Fibroblast of peridontal ligament (primary cell): ENCODE measurements around the gene CCDC83.
"Not testable (repeated sequence)": the region's sequence is repeated elsewhere in the genome, so short reads cannot be mapped to it uniquely, and the experiment has no call there.

Source experiments
- DNase-seq: peaks from one replicate; pipeline ENCODE4 v3.0.0-alpha.2; 2010; ENCODE audit errors: extremely low read depth

The CCDC83 gene

DNA sequence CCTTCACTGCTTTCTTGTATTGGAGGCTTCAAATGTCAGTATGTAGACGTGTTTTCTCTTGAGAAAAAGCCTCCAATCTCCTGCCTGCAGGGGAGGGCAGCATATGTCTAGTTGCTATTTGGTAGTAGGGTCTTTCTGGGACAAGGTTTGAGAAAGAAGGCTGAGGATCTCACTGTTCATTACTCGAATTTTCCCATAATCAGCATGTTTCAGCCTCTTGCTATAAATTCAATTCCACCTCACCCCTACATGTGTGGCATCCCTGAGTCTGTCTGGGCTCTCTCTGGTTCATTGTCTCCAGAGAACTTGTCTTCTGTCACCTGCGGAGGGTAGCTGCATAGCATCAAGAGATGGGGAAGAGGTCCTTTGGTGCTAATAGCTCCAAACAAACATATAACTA is 19.5 kb upstream of the CCDC83 start:
- no peak for DNase-seq

DNA sequence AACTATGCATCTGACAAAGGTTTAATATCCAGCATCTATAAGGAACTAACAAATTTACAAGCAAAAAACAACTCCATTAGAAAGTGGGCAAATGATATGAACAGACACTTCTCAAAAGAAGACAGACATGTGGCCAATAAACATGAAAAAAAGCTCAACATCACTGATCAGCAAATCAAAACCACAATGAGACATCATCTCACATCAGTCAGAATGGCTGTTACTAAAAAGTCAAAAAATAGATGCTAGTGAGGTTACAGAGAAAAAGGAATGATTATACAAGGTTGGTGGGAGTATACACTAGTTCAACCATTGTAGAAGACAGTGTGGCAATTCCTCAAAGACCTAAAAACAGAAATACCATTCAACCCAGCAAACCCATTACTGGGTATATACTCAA is 14.3 kb upstream of the CCDC83 start:
- not testable (repeated sequence) for DNase-seq

DNA sequence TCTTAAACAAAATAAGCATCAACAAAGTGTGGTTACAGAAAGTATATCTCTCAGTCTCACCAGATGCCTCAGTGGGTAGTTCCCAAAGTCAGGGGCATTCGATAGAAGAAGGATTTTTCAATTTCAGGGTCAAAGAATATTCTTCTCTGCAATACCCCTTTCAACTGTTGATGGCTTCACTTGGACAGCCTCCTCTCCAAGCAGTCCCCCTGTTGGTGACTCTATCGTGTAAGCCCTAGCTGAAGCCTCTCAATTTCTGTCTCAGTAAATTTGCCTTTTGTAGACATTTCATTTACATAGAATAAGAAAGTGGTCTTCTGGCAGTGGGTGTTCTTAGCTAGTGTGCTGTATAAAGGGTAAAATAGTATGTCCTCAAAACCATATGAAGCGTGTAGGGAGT is 11.3 kb upstream of the CCDC83 start:
- no peak for DNase-seq

DNA sequence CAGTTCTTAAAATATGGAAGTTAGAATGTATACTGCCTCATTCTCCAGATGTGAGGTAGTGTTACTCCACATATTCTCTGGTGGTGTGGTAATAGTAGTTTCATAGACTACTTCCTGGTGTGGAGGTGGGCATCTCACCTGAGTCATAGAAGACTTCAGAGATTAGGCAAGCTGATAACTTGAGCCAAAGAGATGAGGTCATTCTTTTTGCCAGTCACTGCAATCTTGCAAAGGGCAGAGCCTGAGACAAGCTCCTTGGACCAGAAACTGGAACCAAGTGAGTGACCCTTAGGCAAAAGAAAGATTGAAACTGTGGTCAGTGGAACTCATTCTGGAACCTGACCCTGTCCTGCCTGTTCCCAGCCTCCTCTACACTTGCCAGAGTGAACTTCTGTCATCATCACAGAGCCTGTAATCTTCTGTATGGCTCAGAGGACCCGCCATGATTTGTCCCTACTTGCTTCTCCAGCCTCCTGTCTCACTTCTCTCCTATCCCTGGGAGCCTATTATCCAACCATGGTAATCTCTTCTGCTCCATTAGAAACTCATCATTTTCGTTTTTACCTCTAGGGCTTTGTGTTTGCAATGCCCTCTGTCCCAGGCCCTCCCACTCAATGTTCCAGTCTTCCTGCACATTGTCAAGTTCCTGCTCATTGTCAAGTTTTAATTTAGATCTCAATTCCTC is 10.6 kb upstream of the CCDC83 start:
- peak; percentile 41 for DNase-seq

DNA sequence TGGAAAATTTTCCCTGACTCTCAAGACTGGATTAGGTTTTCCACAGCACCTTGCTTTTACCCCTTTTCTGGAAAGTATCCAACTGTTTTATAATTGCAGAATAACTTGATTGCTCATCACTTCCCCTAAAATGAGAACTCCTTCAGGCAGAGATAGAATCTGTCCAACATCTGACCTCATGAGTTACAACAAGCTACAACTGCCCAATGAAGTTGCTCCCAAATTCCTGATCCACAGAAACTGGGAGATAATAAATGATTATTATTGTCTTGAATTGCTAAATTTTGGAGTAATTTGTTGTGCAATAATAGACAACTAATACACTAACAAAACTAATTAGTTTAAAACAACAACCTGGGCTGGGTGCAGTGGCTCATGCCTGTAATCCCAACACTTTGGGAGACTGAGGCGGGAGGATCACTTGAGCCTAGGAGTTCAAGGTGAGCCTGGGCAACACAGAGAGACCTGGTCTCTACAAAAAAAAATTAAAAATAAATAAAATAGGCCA is 10.0 kb upstream of the CCDC83 start:
- DNase-seq: no peak

DNA sequence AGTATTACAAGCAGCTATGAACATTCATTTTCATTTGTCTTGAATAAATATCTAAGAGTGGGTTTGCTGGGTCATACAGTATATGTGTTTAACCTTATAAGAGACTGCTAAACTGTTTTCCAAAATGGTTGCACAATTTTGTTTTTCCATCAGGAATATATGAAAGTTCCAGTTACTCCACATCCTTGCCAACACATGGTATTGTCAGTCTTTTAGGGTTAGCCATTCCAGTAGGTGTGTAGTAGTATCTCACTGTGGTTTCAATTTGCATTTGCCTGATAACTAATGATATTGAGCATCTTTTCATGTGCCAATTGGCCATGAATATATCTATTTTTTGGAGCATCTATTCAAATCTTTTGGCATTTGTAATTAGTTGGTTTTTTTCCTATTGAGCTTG is 7.7 kb upstream of the CCDC83 start:
- DNase-seq: no peak

DNA sequence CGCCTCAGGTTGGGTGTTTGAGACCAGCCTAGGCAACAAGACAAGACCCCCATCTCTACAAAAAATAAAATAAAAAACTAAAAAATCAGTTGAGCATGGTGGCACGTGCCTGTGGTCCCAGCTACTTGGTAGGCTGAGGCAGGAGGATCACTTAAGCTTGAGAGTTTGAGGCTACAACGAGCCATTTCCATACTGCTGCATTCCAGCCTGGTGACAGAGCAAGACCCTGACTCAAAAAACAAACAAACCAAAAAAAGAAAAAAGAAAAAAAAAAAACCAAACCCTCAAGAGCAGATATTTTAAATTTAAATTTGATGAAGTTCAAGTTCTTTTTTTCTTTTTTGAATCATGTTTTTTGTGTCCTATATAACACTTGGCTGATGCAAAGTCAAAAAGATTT is 7.2 kb upstream of the CCDC83 start:
- no peak for DNase-seq

DNA sequence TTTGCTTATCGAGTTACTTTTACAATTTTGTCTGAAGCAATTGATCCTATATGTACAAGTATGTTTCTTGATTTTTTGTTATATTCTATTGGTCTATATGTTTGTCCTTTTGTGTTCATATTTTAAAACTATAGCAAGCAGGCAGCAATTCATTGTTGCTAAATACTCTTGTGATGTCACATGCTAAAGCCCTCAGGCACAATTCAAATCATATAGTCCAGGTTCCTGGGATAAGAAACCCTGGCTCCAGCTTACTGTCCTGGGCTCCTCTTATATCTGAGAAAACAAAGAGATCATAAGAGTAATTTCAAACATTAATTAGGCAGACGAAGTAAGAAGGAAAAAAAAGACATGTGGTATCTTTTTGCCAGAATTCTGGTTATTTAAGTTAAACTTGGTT is 6.6 kb upstream of the CCDC83 start:
- DNase-seq: no peak

DNA sequence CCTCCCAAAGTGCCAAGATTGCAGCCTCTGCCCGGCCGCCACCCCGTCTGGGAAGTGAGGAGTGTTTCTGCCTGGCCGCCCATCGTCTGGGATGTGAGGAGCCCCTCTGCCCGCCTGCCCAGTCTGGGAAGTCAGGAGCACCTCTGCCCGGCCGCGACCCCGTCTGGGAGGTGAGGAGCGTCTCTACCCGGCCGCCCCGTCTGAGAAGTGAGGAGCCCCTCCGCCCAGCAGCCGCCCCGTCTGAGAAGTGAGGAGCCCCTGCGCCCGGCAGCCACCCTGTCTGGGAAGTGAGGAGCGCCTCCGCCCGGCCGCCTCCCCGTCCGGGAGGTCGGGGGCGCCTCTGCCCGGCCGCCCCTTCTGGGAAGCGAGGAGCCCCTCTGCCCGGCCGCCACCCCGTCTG is 2.4 kb upstream of the CCDC83 start:
- DNase-seq: not testable (repeated sequence)

DNA sequence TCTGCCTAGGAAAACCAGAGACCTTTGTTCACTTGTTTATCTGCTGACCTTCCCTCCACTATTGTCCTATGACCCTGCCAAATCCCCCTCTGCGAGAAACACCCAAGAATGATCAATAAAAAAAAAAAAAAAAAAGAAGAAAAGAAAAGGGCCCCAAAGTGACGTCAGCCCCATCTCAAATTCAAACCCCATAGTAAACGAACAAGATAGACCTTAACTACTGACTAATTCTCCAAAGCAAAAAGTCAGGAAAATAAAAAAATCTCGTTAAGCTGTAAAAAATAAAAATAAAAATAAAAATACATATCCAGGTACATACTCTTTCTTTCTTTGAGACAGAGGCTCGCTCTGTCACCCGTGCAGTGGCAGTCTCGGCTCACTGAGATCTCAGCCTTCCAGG is 1.6 kb upstream of the CCDC83 start:
- DNase-seq: not testable (repeated sequence)

DNA sequence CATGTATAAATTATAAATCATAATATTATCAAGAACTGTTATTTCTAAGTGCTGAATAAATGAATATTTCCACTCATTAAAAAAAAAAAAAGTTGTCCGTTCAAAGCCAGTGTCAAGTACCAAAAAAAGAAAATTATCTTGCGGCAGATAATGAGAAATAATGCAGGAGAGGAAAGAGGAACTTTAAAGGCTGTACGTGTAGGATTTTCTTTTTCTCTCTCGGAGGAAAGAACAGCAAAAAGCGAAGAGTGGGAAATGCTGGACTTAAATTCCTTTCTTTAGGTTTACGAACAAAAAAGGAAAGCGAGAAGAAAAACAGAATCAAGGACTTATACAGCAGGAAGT is 999 bp upstream of the CCDC83 start:
- no peak for DNase-seq

DNA sequence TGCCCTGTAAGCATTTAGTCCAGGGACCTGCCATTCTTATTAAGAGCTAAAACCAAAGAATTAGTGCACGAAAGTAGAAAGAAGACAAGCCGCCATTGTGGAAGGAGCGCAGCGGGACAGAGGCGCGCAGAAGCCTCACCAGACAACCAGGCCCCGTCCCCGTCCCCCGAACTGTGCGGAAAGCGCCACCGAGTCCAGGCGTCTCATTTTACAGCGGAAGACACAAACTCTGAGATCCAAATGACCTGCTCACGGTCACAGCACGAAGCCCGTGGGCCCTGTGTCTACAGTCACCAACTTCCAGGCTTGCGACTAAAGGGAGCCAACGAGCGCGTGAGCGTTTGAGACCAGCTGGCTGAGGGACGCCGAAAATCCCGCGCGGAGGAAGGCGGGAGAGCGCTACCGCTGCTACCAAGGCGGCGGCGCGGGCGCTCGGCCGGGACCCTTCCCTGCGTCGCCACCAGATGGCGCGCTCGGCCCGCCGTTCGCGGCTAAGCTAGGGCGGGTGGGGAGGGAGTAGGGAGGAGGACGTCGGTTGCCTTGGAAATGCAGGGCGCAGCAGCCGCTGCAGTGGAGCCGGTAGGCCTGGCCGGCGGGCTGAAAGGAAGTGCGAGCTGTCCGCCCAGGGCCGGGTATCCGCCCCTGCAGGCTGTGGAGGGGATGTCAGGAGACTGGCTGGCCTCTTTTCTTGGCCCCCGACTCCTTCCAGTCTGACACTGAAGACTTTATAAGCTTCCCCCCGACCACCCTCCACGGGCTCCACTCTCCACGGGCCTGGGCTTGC is 434 bp upstream of the CCDC83 start:
- peak; percentile 84 for DNase-seq

DNA sequence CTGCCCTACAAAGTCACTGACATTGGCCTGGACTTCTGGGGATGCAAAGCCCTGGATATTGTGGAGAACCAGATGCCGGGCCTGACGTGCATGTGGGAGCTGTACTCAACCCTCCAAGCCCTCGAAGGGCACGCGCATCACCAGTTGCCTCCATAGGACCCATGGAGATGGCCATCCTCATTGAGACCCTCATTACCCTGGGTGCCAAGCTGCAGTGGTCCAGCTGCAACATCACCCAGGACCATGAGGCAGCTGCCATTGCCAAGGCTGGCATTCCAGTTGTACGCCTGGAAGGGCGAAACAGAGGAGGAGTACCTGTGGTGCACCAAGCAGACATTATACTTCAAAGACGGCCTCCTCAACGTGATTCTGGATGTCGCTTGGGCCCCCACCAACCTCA is 1.9 kb downstream of the CCDC83 start:
- no peak for DNase-seq

DNA sequence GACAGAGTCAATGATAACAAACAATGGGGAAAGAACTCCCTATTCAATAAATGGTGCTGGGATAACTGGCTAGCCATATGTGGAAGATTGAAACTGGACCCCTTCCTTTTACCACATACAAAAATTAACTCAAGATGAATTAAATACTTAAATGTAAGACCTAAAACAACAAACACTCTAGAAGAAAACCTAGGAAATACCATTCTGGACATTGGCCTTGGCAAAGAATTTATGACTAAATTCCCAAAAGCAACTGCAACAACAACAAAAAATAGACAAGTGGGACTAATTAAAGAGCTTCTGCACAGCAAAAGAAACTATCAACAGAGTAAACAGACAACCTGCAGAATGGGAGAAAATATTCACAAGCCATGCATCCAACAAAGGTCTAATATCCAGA is 4.4 kb downstream of the CCDC83 start:
- DNase-seq: not testable (repeated sequence)

DNA sequence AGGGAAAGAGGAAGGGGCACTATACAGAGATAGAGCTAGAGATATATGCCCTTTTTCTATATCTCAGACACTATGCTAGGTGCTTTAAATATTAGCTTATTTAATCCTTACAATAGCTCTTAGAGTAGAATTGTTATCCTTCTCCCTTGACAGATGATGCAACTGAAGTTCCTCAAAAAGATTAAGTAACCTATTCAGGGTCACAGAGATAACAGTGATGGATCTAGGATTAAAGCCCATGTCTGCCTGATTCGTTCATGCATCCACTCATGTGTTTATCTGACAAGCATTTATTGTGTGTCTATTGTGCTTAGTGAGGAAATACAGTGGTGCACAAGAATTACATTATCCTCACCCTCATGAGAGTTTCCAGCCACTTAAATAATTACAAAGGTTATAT is 8.7 kb downstream of the CCDC83 start:
- no peak for DNase-seq

DNA sequence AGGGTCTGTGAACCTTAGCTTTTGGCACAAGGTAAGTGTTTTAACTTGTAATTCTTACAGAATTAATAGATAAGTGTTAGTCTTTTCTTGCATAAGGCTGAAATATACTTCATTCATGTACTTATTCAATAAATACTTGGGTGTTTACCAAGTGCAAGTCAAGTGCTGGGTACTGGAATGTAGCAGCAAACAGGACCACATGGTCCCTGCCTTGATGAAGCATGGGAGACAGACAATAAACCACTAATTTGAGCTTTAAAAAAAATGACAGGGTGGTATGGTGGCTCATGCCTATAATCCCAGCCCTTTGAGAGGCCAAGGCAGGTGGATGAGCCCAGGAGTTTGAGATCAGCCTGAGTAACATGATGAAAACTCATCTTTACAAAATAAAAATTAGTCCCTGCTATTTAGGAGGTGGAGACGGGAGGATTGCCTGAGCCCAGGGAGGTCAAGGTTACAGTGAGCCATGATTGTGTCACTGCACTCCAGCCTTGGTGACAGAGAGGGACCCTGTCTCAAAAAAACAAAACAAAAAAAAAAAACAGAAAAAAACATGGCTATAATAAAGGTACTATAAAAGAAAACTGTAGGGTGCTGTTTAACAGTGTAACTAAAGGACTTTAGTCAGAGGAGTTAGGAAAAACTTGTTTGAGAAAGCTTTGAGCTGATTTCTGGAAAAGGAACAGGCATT is 11.1 kb downstream of the CCDC83 start:
- DNase-seq: no peak

DNA sequence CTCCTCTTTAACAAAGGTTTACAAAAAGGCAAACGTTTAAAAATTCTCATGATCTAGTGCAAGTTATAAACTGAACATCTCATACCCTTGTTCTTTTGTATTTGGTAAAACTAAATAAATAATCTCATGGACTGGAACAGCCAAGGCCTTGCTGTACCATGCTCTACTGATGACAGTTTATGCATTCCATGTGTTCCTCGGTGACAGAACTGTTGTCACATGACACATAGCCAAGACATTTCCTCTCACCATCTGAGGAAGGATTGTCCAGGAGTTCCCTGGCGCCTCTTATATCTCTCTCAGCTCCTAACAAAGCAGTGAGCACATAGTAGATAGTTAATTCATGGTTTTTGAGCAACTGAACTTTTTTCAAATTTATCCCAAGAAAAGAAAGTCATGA is 12.6 kb downstream of the CCDC83 start:
- no peak for DNase-seq

DNA sequence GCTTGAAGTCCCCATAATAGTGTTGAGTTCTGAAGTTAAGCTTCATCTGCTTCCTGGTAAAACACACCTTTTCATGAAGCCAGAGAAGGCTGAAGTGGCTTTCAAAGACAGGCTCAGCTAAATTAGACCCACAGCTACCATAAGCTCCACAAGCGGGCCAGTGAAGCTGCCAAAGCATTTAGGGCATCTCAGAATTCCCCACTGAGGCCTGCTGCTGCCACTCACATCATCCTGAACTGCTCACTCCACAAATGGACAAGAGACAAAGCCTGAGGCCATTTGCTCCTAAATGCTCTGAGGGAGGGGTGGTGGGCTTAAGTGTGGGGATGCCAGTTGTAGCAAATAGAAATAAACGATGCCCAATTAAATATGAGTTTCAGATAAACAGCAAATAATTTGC is 14.6 kb downstream of the CCDC83 start:
- DNase-seq: no peak

DNA sequence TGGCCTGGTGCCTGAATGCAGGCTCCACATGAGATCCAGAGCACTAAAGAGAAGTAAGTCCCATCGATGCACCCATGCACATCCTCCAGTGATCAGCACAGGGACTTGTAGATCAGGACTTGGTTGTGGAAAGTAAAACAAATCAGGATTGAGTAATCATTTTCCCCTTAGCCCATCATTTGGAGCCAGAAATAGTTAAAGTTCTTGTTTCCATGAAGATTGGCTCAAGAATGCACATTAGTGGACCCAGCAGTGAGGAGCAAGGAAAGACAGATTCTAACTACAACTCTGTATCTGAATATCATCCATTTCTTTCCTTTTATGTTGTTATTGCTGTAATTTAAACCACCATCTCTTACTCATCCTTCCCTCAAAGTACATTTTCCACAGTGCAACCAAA is 19.1 kb downstream of the CCDC83 start:
- DNase-seq: peak; percentile 32

DNA sequence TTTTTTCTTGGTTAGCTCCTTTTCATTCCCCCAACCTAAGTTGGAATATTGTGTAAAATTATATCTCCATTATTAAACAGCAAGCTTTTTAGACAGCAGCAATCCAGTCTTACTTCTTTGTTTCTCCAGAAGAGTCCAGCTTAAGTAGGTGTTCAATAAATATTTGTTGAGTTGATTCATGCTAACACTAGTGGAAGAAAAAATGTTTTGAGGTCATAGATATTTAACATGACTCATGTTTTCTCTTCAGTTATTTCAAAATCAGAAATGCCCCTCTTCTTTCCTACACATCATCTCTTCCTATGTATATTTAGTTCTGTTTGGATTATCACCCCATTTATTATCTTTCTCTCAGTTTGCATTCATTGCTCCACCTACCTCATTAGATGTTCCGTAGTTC is 20.3 kb downstream of the CCDC83 start:
- DNase-seq: peak; percentile 44

DNA sequence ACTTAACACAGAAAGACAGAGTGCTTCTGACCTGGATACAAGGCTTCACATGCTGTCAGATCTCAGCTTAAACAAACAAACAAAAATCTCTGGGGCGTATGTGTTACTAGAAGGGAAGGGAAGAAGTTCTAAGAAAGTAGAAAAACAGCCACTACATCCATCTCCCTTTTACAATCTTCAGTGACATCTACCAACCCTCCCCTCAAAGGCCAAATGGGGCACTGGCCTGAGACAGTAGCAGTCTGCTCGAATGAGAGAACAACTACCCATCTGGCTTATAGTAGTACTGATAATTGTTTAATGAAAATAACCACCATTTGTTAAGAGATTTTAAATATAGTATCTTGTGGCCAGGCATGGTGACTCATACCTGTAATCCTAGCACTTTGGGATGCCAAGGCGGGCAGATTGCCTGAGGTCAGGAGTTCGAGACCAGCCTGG is 29.4 kb downstream of the CCDC83 start:
- DNase-seq: peak; percentile 56

DNA sequence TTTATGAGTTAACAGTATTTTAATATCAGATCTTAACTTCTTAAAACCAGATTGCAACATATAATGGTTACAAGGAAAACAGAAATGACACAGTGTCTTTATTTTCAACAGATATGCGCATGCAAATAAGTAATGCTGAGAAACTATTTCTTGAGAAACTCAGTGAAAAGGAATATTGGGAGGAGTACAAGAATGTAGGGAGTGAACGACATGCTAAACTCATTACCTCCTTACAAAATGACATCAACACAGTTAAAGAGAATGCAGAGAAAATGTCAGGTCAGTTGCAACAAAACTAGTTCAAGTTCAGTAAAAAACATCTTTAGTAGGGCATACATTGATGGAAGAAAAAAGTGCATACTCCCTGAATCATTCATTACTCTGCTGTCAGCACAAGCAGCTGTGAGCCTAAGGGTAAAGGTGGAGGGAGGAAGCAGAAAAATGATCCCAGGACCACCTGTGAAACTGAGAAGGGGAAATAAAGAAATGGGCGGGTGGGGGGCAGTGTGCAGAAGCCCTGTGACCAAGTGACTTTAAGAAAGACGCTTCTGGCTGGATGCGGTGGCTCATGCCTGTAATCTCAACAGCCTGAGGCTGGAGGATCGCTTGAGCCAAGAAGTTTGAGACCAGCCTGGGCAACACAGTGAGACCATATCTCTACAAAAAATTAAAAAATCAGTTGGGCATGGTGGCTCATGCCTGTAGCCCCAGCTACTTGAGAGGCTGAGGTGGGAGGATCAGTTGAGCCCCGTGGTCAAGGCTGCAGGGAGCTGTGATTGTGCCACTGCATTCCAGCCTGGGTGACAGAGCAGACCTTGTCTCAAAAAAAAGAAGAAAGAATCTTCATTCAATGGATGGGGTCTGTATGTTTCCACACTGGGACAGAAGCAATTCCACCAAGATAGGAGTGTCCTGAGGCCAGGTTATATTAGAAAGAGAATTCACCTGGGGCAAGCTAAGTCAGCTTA is 31.2 kb downstream of the CCDC83 start:
- peak; percentile 90 for DNase-seq
